DND-41 (cell line): ENCODE data around the gene ARHGAP8.

Source experiments
- ATAC-seq: fragments of 200-7000 bp; cut with Tn5 transposase; 3 replicates; pipeline ENCODE4 v1.9.1; 2021; ENCODE audit warnings: low read depth; ENCODE audit not compliant: insufficient read depth
- DNase-seq: peaks from one replicate; pipeline ENCODE4 v3.0.0-alpha.2; 2020
- H2AFZ ChIP-seq: 2 replicates; pipeline ENCODE4 v1.6.0; 2012; ENCODE audit warnings: low read depth, low read length
- H3K27ac ChIP-seq: 2 replicates; pipeline ENCODE4 v1.5.1; 2012; ENCODE audit warnings: low read length, inconsistent platforms
- H3K27me3 ChIP-seq: fragments of 200-600 bp; sonication (generic); 2 replicates; pipeline ENCODE4 v1.6.0; 2012; ENCODE audit warnings: low read length, mild to moderate bottlenecking, inconsistent platforms; ENCODE audit not compliant: insufficient read depth, poor library complexity
- H3K36me3 ChIP-seq: 2 replicates; pipeline ENCODE4 v1.5.1; 2012; ENCODE audit warnings: low read length, inconsistent platforms; ENCODE audit not compliant: insufficient read depth
- H3K4me1 ChIP-seq: 2 replicates; pipeline ENCODE4 v1.5.1; 2012; ENCODE audit warnings: mild to moderate bottlenecking, low read length; ENCODE audit not compliant: insufficient read depth
- H3K4me2 ChIP-seq: 2 replicates; pipeline ENCODE4 v1.6.0; 2012; ENCODE audit warnings: mild to moderate bottlenecking, moderate library complexity, low read length, inconsistent platforms; ENCODE audit not compliant: insufficient read depth
- H3K4me3 ChIP-seq, 2 experiments: fragments of 200-600 bp in 1 of 2; shearing (Covaris generic) in 1 of 2; 2 replicates each; pipeline ENCODE4 v1.5.1; 2012 to 2016; ENCODE audit warnings: inconsistent platforms in 2 of 2, low read length in 2 of 2, mild to moderate bottlenecking in 2 of 2, low read depth in 1 of 2, moderate library complexity in 1 of 2
- H3K79me2 ChIP-seq: 2 replicates; pipeline ENCODE4 v1.6.0; 2012; ENCODE audit warnings: low read length, inconsistent platforms; ENCODE audit not compliant: insufficient read depth
- H3K9ac ChIP-seq: 2 replicates; pipeline ENCODE4 v1.6.0; 2012; ENCODE audit warnings: low read depth, mild to moderate bottlenecking, inconsistent platforms, low read length, moderate library complexity
- H3K9me3 ChIP-seq: 2 replicates; pipeline ENCODE4 v1.5.1; 2012; ENCODE audit warnings: low read length, moderate library complexity, mild to moderate bottlenecking, inconsistent platforms; ENCODE audit not compliant: insufficient read depth, severe bottlenecking
- H4K20me1 ChIP-seq: 2 replicates; pipeline ENCODE4 v1.6.0; 2012; ENCODE audit warnings: low read length; ENCODE audit not compliant: insufficient read depth
- EZH2 ChIP-seq: IDR thresholded peaks from 3 replicates; pipeline ENCODE4 v1.6.1; 2012; ENCODE audit warnings: borderline replicate concordance, low read depth, mild to moderate bottlenecking, moderate library complexity, low read length, inconsistent platforms; ENCODE audit not compliant: severe bottlenecking
- TF ChIP-seq, protein P1 (sequence below): IDR thresholded peaks from 2 replicates; pipeline ENCODE4 v1.5.1; 2012; ENCODE audit warnings: borderline replicate concordance, low read length, moderate library complexity, mild to moderate bottlenecking; ENCODE audit not compliant: poor library complexity, severe bottlenecking; ENCODE audit errors: extremely low read depth

Gene ARHGAP8

GRCh38 chr22:44882226-44882905 is 130.0 kb downstream of the ARHGAP8 start:
- Histone ChIP-seq H2AFZ (no peak overlapping the region), H3K27ac (no peak overlapping the region), H3K4me1 (no peaks in the 10 kb centered on the region), H3K79me2 (0 out of 2 replicates have a peak, but pooled peaks cover 2% of the 10 kb centered on the region), H4K20me1 (peaks cover 11% of the 10 kb centered on the region), H3K9ac (no peak overlapping the region), H3K9me3 (no peaks in the 10 kb centered on the region), H3K27me3 (no peaks in the 10 kb centered on the region), H3K4me2 (no peak overlapping the region), H3K4me3 (no peak overlapping the region), H3K36me3 (peaks cover 68% of the 10 kb centered on the region)
- TF ChIP-seq, protein P1, sequence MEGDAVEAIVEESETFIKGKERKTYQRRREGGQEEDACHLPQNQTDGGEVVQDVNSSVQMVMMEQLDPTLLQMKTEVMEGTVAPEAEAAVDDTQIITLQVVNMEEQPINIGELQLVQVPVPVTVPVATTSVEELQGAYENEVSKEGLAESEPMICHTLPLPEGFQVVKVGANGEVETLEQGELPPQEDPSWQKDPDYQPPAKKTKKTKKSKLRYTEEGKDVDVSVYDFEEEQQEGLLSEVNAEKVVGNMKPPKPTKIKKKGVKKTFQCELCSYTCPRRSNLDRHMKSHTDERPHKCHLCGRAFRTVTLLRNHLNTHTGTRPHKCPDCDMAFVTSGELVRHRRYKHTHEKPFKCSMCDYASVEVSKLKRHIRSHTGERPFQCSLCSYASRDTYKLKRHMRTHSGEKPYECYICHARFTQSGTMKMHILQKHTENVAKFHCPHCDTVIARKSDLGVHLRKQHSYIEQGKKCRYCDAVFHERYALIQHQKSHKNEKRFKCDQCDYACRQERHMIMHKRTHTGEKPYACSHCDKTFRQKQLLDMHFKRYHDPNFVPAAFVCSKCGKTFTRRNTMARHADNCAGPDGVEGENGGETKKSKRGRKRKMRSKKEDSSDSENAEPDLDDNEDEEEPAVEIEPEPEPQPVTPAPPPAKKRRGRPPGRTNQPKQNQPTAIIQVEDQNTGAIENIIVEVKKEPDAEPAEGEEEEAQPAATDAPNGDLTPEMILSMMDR: no peak
- no peak for TF ChIP-seq EZH2
- DNase-seq: no peak
- no peak for ATAC-seq

DNA sequence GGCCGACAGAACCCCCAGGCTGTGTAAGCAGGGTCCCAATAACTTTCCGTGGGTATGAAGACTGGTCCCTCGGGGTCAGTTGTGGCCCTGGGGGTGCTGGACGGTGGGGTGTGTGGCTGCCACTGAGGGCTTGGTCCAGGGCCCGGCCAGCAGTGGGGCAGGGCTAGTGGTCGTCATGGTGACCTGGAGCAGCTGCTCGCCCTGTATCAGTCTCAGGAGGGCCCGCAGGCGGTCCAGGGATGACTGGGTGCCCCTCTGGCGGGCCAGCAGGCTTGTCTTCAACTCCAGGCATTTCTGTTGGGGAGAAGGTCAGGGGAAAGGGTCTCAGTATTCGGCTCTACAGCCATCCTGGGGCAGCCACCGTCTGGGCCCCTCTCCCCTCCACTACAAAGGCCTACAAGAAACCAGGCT is 130.6 kb downstream of the ARHGAP8 start:
- no peak for ATAC-seq
- no peak overlapping the region for H3K9ac ChIP-seq
- no peaks in the 10 kb centered on the region for H3K27me3 ChIP-seq

DNA sequence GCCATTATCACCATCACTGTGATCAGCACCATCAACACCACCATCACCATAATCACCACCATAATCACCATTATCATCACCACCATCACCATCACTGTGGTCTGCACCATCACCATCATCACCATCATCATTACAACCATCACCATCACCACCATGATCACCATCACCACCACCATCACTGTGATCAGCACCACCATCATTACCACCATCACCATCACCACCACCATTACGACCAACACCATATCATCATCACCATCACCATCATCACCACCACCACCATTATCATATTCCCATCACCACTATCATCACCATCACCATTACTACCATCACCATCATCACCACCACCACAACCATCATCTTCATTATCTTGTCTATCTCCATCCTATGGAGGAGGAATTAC is 132.2 kb downstream of the ARHGAP8 start:
- H3K9ac ChIP-seq: no peak overlapping the region
- ATAC-seq (no peak), DNase-seq (no peak)
- no peak overlapping the region for H2AFZ ChIP-seq
- H4K20me1 ChIP-seq: peaks cover 11% of the 10 kb centered on the region
- no peaks in the 10 kb centered on the region for H3K4me1 ChIP-seq
- peaks cover 67% of the 10 kb centered on the region for H3K36me3 ChIP-seq
- 0 out of 2 replicates have a peak, but pooled peaks cover 2% of the 10 kb centered on the region for H3K79me2 ChIP-seq
- no peak overlapping the region for H3K27ac ChIP-seq
- H3K9me3 ChIP-seq: no peaks in the 10 kb centered on the region
- no peak overlapping the region for H3K4me3 ChIP-seq
- H3K27me3 ChIP-seq: no peaks in the 10 kb centered on the region
- no peak for TF ChIP-seq EZH2
- TF ChIP-seq, protein P1: no peak
- H3K4me2 ChIP-seq: no peak overlapping the region

More for the DNA sequence above, 130.6 kb downstream of the ARHGAP8 start:
- H3K36me3 ChIP-seq: peaks cover 68% of the 10 kb centered on the region
- no peak overlapping the region for H3K4me2 ChIP-seq
- TF ChIP-seq, protein P1: no peak
- TF ChIP-seq EZH2: no peak
- 0 out of 2 replicates have a peak, but pooled peaks cover 2% of the 10 kb centered on the region for H3K79me2 ChIP-seq
- H3K9me3 ChIP-seq: no peaks in the 10 kb centered on the region
- H3K4me3 ChIP-seq: no peak overlapping the region
- H3K4me1 ChIP-seq: no peaks in the 10 kb centered on the region
- no peak for DNase-seq
- H4K20me1 ChIP-seq: peaks cover 11% of the 10 kb centered on the region
- no peak overlapping the region for H3K27ac ChIP-seq
- H2AFZ ChIP-seq: no peak overlapping the region
